CD4-positive, alpha-beta T cell treated with Interleukin-6 at 100 ng/mL for 8 hours (primary cell): ENCODE results near the gene NACC2.

Experiments
- DNase-seq: peaks from one replicate; pipeline ENCODE4 v3.0.0-alpha.2; 2020; ENCODE audit warnings: mixed read lengths, low spot score

Gene NACC2

GRCh38 chr9:136095070-136096058 is at the start of gene NACC2:
Gene NACC2 (minus strand): TSS chr9:136095289. CDS start chr9:136050521, 44,768 bp downstream.
- no peak for DNase-seq

GRCh38 chr9:136144450-136144849 is 49.4 kb upstream of the NACC2 start:
- no peak for DNase-seq

- DNase-seq = no peak
Measured at GRCh38 chr9:136143215-136144001, 48.3 kb upstream of the NACC2 start.

GRCh38 chr9:136142859-136143214 is 47.7 kb upstream of the NACC2 start:
- DNase-seq = no peak

- DNase-seq = no peak
Measured at GRCh38 chr9:136142414-136142796, 47.3 kb upstream of the NACC2 start.

GRCh38 chr9:136141682-136142413 is 46.8 kb upstream of the NACC2 start:
- DNase-seq = no peak

GRCh38 chr9:136140966-136141365 is 45.9 kb upstream of the NACC2 start:
- DNase-seq = no peak

- DNase-seq = no peak
Measured at GRCh38 chr9:136140046-136140445, 45.0 kb upstream of the NACC2 start.

- peak; percentile 26 for DNase-seq
Measured at GRCh38 chr9:136138566-136138965, 43.5 kb upstream of the NACC2 start.

- no peak for DNase-seq
Measured at GRCh38 chr9:136137321-136138265, 42.5 kb upstream of the NACC2 start.

- DNase-seq = no peak
Measured at GRCh38 chr9:136136127-136136925, 41.2 kb upstream of the NACC2 start.

GRCh38 chr9:136135326-136136126 is 40.4 kb upstream of the NACC2 start:
- no peak for DNase-seq

- DNase-seq = no peak
Measured at GRCh38 chr9:136133959-136134484, 38.9 kb upstream of the NACC2 start.

GRCh38 chr9:136133191-136133958 is 38.3 kb upstream of the NACC2 start:
- DNase-seq = no peak

GRCh38 chr9:136132512-136133050 is 37.5 kb upstream of the NACC2 start:
- no peak for DNase-seq

GRCh38 chr9:136131629-136132511 is 36.8 kb upstream of the NACC2 start:
- DNase-seq = no peak

GRCh38 chr9:136129176-136129575 is 34.1 kb upstream of the NACC2 start:
- no peak for DNase-seq
